ACC112 (cell line): Measurements from ENCODE around the gene TBC1D5.

ENCODE experiments used
- H2AFZ ChIP-seq: fragments of 200-600 bp; sonication (generic); one replicate; pipeline ENCODE4 v1.6.0; 2017; ENCODE audit warnings: antibody characterized with exemption, low read length; ENCODE audit not compliant: unreplicated experiment
- H3K27ac ChIP-seq: fragments of 200-600 bp; sonication (generic); 2 replicates; pipeline ENCODE4 v1.5.1; 2014; ENCODE audit warnings: low read depth, mild to moderate bottlenecking, antibody characterized with exemption, low read length, moderate library complexity
- H3K27me3 ChIP-seq: fragments of 200-600 bp; sonication (generic); 2 replicates; pipeline ENCODE4 v1.6.1; 2014; ENCODE audit warnings: mild to moderate bottlenecking, antibody characterized with exemption, low read length, moderate library complexity, mixed read lengths; ENCODE audit not compliant: insufficient read depth
- H3K36me3 ChIP-seq: fragments of 200-600 bp; sonication (generic); 2 replicates; pipeline ENCODE4 v1.6.1; 2016; ENCODE audit warnings: mild to moderate bottlenecking, antibody characterized with exemption, low read length, moderate library complexity, mixed read lengths; ENCODE audit not compliant: insufficient read depth
- H3K4me1 ChIP-seq: fragments of 200-600 bp; sonication (generic); one replicate; pipeline ENCODE4 v1.6.1; 2016; ENCODE audit warnings: low read length, mixed read lengths; ENCODE audit not compliant: insufficient read depth, unreplicated experiment, control insufficient read depth
- H3K4me3 ChIP-seq: fragments of 200-600 bp; sonication (generic); 2 replicates; pipeline ENCODE4 v1.5.1; 2014; ENCODE audit warnings: mild to moderate bottlenecking, low read depth, low read length
- H3K79me2 ChIP-seq: fragments of 200-600 bp; sonication (generic); one replicate; pipeline ENCODE4 v1.6.0; 2016; ENCODE audit warnings: low read length; ENCODE audit not compliant: control insufficient read depth, unreplicated experiment, insufficient read depth

Gene TBC1D5

DNA sequence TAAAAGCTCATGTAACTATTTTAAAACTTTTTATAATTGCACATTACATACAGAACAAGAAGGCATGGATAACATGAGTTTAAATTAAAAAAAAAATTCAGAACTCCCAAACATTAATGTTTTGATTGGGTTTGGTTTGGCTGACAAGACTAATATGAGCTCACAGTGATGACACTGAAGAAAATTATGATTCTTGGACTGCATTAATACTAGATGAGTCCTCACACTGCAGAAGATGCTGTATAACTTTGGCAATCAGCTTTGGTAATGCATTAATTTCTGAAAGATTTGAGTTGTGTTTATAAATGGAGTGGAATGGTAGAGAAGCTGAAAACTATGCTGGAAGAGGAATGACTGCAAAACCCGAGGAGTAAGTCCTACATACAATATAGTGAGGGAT lies 498.8 kb downstream of the TBC1D5 start:
- Histone ChIP-seq H3K27ac (no peak overlapping the region), H3K4me1 (peaks cover 8% of the 10 kb centered on the region), H2AFZ (no peak overlapping the region), H3K36me3 (no peaks in the 10 kb centered on the region), H3K79me2 (no peaks in the 10 kb centered on the region), H3K27me3 (no peaks in the 10 kb centered on the region), H3K4me3 (no peak overlapping the region)

DNA sequence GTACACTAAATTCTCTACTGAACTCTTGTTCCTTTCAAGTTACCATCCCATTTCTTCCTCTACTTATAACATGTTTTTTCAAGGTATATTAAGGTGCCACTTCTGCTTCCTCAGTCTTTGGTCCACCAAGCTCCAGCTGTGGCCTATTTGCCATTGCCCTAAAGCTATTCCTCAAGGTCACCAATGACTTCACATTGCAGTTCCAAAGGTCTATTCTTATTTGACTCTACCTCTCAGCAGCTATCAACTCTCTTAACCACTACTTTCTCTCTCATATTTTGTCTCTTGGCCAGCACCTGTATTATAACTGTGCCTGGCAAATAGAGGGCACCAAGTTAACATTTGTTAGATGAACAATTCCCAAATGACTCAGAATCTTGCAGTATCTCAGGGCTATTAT lies 503.0 kb downstream of the TBC1D5 start:
- Histone ChIP-seq H3K36me3 (no peaks in the 10 kb centered on the region), H3K27me3 (no peaks in the 10 kb centered on the region), H3K27ac (no peak overlapping the region), H3K4me1 (no peaks in the 10 kb centered on the region), H2AFZ (no peak overlapping the region), H3K79me2 (no peaks in the 10 kb centered on the region), H3K4me3 (no peak overlapping the region)

DNA sequence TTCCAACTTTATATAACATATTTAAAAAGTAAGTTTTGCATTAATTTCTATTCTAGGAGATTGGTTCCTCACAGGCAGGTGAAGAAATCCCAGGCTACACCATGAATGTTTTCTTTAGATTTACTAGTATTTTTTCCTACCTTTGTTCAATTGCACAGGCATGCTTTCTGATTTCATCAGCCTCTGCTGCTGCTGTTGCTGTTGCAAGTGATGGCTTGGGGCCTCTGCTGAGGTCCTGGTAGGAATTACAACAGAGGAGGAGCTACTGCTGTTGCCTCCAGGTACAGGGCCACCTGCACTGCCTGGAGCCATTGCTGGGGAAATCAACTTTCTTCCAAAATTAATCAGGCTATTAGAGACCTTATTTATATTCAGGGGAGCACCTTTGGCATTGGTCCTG lies 504.4 kb downstream of the TBC1D5 start:
- no peaks in the 10 kb centered on the region for H3K4me1 ChIP-seq
- H2AFZ ChIP-seq = no peak overlapping the region
- H3K36me3 ChIP-seq = no peaks in the 10 kb centered on the region
- H3K27ac ChIP-seq = no peak overlapping the region
- H3K4me3 ChIP-seq = no peak overlapping the region
- H3K27me3 ChIP-seq = no peaks in the 10 kb centered on the region
- no peaks in the 10 kb centered on the region for H3K79me2 ChIP-seq

DNA sequence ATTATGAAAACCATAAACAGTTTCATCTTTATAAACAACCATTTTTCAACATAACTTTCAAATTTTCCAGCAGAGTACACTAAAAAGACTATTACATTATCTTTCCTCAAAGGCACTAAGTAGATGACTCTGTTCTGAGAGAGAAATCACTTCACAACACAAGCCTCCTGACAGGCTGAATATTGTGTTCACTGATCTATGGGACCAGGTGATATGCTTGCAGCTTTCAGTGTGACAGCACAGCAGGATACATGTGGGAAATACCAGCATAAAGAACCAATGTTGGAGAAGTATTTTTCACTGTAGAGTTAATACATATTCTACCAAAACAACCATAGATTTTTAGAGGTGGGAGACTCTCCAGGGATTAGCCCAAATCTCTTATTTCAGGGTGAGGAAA lies 507.1 kb downstream of the TBC1D5 start:
- no peak overlapping the region for H3K27ac ChIP-seq

DNA sequence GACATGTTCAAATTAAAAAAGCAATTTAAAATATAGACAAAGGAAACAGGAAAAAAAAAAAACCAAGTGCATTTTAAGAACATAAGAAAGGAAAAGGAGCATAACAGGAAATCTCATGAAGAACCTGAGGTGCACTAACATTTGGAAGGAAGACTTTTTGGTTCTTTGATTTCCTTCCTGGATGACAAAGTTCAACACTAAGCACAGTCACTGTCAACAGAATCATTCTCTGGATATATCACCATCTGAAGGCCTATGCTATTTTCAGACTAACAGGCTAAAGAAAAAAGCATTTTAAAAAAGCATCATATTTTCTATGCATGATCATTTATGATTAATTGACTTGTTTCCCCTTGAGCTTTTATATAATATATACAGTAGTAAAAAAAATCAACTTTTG lies 508.0 kb downstream of the TBC1D5 start:
- Histone ChIP-seq H3K36me3 (no peaks in the 10 kb centered on the region), H3K27ac (no peak overlapping the region), H3K4me1 (no peaks in the 10 kb centered on the region), H3K79me2 (no peaks in the 10 kb centered on the region), H3K27me3 (no peaks in the 10 kb centered on the region), H3K4me3 (no peak overlapping the region), H2AFZ (no peak overlapping the region)

More for the DNA sequence above, 507.1 kb downstream of the TBC1D5 start:
- Histone ChIP-seq H3K79me2 (no peaks in the 10 kb centered on the region), H3K4me1 (no peaks in the 10 kb centered on the region), H2AFZ (no peak overlapping the region), H3K4me3 (no peak overlapping the region), H3K27me3 (no peaks in the 10 kb centered on the region), H3K36me3 (no peaks in the 10 kb centered on the region)

DNA sequence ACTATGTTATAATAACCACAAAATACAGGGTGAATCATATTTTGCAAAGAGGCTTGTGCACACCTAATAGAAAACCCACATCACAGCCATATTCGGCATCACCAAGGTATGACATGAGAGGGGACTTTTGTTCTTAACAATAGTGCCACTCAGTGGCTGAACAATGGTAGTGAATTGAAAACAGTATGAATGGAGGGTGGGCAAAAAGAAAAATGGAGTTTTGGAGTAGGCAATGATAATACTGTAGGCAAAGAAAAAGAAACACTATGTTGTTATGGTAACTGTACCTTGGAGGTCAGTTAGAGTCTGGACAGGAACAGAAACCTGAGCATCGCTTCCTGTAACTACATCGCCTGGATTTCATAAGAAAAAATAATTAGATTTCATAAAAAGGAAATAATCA lies 509.0 kb downstream of the TBC1D5 start:
- no peaks in the 10 kb centered on the region for H3K36me3 ChIP-seq
- H3K79me2 ChIP-seq = no peaks in the 10 kb centered on the region
- H2AFZ ChIP-seq = no peak overlapping the region
- no peak overlapping the region for H3K27ac ChIP-seq
- H3K27me3 ChIP-seq = no peaks in the 10 kb centered on the region
- H3K4me3 ChIP-seq = no peak overlapping the region
- no peaks in the 10 kb centered on the region for H3K4me1 ChIP-seq

DNA sequence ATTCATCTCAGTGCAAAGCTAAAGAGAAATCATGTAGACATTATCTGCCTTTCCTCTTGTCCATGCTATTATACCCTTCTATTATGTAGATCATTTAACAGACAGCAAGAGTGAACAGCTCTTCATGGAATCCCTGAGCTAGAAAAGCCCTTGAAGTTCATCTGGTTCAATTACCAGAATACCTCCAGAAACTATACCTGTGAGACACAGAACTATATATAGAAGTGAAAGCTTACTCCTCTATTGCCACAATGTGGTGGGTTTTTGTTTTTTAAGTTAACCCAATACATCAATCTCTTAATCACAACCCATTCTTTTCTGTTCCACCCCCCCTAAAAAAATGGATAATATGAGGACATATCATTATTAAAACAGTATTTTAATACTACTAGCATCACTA lies 510.0 kb downstream of the TBC1D5 start:
- Histone ChIP-seq H3K79me2 (no peaks in the 10 kb centered on the region), H3K4me3 (no peak overlapping the region), H3K4me1 (no peaks in the 10 kb centered on the region), H3K27me3 (no peaks in the 10 kb centered on the region), H3K27ac (no peak overlapping the region), H2AFZ (no peak overlapping the region), H3K36me3 (no peaks in the 10 kb centered on the region)

DNA sequence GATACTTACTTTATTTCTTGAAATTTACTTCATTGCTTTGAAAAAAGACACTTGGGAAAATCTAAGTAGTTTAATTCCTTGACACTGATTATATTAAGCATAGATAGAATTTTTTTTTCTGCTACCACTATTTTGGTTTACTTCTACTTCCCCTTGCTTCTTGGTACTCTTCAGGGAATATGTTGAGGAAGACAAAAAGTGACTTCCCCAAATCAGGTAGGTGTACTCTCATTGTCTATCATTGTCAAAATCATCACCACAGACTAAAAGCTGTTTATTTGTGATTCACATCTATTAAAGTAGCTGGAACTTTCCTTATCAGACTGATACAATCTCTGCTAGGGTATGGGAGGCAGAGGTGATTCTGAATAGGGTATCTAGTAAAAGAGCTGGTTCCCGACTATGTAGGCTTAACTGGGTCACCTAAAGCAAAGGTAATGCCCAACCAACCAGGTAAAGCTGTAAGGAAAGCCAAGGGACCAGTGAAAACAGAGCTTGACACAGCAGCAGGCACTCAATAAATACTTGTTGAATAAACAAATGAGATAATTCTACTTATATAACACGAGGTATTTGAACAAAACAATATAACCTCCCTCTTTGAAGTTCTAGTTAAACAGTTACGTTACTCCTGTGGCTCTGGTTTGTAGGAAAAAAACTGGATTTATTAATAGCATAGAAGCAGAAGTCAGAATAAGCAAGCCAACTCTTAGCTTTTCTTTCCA lies 510.7 kb downstream of the TBC1D5 start:
- H3K27me3 ChIP-seq = no peaks in the 10 kb centered on the region
- no peaks in the 10 kb centered on the region for H3K79me2 ChIP-seq
- H3K4me1 ChIP-seq = no peaks in the 10 kb centered on the region
- no peak overlapping the region for H3K4me3 ChIP-seq
- no peaks in the 10 kb centered on the region for H3K36me3 ChIP-seq
- no peak overlapping the region for H3K27ac ChIP-seq
- H2AFZ ChIP-seq = no peak overlapping the region

DNA sequence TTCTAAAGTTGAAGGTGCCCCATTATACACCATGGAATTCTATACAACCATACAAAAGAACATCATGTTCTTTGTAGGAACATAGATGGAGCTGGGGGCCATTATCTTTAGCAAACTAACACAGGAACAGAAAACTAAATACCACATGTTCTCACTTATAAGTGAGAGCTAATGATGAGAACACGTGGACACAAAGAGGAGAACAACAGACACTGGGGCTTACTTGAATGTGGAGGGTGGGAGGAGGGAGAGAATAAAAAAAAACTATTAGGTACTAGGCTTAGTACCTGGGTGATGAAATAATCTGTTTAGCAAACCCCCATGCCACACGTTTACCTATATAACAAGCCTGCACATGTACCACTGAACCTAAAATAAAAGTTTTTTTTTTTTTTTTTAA lies 515.0 kb downstream of the TBC1D5 start:
- H3K36me3 ChIP-seq = no peaks in the 10 kb centered on the region
- no peaks in the 10 kb centered on the region for H3K79me2 ChIP-seq
- no peak overlapping the region for H2AFZ ChIP-seq
- no peak overlapping the region for H3K4me3 ChIP-seq
- no peaks in the 10 kb centered on the region for H3K4me1 ChIP-seq
- H3K27ac ChIP-seq = no peak overlapping the region
- H3K27me3 ChIP-seq = no peaks in the 10 kb centered on the region

DNA sequence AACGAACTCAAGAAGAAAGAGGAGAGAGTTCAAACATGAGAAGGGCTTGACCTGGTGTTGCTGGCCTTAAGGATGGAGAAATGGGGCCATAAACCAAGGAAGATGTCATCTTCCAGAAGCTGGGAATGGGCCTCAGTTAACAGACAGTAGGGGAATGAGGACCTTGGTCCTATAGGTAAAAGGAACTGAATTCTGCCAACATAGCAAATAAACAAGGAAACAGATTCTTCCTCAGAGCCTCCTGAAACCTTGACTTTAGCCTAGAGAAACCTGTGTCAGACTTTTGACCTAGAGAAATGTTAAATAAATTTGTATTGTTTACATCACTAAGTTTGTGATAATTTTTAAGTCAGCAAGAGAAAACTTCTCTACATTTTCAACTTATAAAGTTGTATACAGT lies 520.9 kb downstream of the TBC1D5 start:
- no peak overlapping the region for H3K4me3 ChIP-seq
- H2AFZ ChIP-seq = no peak overlapping the region
- H3K27ac ChIP-seq = no peak overlapping the region
- no peaks in the 10 kb centered on the region for H3K36me3 ChIP-seq
- no peaks in the 10 kb centered on the region for H3K4me1 ChIP-seq
- no peaks in the 10 kb centered on the region for H3K27me3 ChIP-seq
- no peaks in the 10 kb centered on the region for H3K79me2 ChIP-seq

DNA sequence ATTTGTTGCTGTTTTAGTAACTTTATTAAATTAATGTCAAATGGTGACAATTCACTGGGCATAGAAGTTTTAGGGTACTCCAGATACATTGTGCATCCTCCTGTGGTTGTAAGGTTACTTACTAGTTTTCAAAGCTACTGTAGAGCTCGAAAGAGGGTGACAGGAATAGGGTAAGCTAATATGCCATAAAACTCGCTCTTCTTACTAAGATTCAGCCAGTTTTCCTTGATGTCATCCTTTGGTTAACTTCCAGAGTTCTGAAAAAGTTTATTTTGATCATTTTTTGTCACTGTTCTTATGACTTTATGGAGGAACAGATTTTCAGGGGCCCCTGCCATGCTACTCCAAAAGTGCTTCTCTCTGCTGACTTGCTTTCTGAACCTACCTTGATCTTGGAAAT lies 522.8 kb downstream of the TBC1D5 start:
- H3K36me3 ChIP-seq = no peaks in the 10 kb centered on the region
- H3K4me1 ChIP-seq = no peaks in the 10 kb centered on the region
- H3K79me2 ChIP-seq = no peaks in the 10 kb centered on the region
- no peak overlapping the region for H3K4me3 ChIP-seq
- no peaks in the 10 kb centered on the region for H3K27me3 ChIP-seq
- no peak overlapping the region for H3K27ac ChIP-seq
- H2AFZ ChIP-seq = no peak overlapping the region
